GM20431 (cell line): ENCODE data around the gene ETV4.

Experiments used
- in situ Hi-C: fragments of 300-500 bp; cut with MseI, MboI; formaldehyde crosslinking; loops from one replicate; pipeline ENCODE4 v1.15.0; 2020; ENCODE audit warnings: low sequenced_read_pairs; ENCODE audit not compliant: unreplicated experiment

ETV4 gene

DNA sequence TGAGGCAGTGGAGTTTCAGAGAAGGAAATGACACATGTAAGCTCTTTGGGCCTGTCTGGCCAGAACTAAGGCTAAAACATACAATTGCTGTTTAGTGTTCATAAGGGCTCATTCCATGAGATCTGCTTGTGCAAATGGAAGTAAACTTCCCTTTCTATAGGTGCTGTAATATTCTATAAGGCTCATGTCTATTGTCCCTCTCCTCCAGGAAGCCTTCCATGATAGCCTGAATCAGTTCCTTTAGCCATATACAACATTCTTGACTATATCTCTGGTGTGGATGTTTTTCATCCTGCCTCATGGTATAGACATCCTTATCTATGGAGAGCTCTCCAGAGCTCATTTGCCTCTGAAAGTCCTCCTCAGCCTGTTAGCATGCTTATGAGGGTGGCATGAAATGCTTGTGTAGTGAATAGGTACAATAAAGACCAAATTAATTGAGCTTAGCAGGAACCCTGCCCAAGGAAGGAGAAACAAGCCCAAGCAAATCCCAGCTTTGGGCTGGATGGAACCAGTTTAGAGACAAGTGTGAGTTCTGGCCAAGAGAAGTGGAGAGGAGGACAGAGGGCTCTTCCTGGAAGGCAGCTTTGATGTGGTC, 1.6 kb upstream of the ETV4 start:
- in situ Hi-C loops = no loop called here

DNA sequence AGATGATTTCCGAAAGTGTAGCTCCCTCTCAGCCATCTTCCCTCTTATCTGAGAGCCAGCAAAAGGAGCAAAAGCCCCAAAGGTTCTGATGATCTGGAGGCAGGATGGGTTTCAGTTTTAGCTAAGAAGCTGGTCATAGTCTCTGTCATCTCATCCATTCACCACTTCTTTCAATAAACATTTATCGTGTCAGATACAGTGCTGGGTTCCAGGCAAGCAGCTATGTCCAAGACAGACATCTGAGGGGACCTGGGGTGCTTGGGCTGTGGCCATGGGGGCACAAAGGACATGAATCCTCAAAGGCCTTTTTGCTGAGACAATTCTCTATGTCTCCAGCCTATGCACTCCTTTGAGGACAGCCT, 1.0 kb upstream of the ETV4 start:
- in situ Hi-C loops = no loop called here

DNA sequence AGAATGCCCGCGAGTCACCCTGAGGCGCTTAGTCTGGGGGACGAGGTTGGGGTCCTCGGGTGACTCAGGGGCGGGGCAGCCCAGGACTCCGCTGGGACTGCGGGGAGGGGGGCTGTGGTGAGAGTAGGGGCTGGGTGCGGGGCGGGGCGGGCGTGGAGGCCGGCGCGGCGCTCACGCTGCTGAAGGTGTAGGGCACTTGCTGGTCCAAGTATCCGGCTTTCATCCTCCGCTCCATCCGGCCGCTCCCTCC, 832 bp downstream of the ETV4 start:
- in situ Hi-C loops = no loop called here

DNA sequence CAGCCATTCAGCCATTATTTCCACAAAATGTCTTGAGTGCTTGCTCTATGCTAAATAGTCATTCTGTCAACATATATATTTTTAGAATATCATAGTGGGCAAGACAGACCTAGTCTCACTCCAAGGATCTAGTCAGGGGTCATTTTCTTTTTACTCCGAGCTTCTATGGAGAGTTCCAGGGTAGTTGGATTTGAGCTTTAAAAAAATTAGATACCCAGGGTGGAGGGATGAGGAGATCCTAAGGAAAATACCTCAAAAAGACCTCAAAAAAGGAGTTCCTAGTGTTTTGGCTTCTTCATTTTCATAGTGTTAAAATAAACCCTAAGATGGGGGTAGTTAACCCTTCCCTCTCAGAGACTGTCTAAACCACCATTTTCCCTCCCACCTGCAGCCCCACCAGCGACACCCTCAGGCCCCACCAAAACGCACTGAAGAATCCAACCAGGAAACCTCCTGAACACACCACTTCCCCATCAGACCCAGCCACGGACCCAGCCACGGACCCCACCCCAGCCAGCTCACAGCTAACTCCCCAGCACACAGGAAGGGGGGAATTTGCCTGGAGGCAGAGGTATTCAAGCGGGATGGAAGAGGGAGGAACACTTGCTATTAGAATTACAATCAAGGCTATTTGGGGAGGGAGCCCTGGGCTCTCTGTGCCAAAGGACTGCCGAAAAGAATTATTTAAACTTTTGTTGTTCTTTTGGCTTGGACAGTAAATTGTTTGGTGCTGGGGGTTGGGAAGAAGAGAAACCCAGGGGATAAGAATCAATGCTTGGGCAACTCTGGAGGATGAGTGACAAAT, 2.2 kb downstream of the ETV4 start:
- in situ Hi-C loops = no loop called here

DNA sequence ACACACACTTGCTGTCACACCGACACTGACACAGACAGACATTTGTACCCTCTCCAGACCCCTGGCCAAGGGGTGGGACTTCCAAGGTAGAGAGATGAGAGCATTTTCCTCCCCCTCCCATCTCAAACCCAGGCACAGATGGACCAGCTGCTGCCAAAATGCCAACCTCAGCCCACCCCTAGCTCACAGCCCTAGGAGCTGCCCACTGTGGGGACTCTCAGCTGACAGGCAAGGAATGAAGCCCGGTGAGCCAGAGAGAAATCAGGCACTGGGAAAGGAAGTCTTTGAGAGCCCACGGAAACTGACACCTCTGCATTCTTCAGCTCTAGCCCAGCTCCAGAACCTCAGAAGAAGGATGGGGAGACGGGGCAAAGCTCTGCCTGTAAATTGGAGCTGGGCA, 2.8 kb downstream of the ETV4 start:
- in situ Hi-C loops = no loop called here

DNA sequence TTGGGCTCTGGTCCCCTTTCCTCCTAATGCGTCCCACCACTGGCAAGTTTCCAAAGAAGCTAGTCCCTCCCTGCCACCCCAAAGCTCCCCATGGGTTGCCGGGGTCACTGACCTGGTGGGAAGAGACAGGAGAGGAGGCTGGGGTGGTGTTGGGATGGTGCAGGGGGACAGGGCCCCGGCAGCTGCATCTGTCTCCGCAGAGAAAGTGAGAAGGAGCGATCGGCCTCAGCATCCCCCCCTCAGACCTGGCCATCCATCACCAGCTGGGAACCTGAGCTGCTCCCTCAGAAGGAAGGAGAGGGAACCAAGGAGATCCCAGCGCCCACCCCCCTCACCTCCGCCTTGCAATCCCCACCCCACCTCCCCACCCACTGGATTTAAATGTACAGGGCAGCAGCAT, 3.3 kb downstream of the ETV4 start:
- in situ Hi-C loops = no loop called here

DNA sequence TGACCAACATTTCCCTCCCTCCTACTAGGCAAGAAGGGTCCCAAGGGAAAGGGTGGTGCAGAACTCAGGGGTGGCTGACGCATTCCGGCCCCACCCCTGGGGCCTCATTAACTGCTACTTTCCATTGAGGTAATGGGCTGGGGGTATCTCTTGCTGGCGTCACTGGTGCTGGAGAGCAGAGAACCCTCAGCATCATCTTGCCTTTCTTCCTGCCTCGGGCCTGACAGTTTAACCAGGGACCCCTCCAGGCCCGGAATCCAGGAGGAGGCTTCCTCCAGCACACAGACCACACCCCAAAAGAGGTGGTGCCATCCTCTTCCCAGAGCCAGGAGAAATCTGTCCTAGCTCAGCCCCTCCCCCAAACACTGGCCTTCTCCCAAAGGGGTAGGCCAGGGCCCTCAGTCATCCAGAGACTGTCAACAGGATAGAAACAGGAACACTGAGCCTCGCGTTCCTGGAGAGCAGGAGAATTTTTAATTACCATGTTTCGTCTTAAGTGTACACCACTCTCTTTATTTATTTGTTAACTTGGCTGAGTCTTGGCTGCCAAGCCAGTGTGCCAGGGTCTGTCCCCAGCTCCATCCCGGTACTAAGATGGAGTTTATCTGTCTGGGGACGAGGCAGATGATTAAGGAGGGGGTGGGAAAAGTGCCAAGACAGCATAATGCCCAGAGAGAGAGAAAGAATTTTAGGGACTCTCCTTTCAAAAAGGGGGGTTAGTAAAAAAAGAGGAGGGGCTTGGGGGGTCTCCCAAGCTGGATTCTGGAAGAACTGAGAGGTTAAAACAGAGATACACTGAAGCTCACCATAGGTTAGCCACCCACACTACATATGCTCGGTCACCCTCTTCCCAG, 5.1 kb downstream of the ETV4 start:
- in situ Hi-C loops = no loop called here

DNA sequence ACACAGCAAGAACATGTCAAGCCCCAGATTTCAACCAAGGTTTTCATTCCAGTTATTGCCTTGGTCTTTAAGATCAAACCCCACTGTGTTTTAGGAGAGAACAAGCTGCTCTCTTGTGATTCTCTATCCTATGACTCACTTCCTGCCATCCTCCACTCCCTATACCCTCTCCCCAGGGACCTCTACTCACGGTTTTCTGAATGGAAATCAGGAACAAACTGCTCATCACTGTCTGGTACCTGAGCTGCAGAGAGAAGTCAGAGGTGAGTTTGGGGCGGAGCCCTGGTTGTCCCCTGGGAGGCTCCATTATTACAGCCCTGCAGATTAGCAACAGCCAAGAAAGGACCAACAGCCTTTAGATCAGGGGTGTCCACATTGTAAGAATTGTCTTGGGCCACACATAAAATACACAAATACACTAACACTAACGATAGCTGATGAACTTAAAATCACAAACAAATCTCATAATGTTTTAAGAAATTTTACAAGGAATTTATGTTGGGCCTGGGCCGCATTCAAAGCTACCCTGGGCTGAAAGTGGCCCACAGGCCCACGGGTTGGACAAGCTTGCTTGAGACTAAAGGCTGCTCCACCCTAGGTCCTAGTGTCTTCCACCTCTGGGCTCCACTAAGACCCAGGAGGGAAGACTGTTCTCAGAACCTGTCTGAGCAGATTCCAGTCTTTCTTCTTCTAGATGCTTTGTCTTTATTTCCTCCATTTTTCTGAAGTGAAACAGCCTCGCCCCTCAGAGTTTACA, 9.7 kb downstream of the ETV4 start:
- in situ Hi-C loops = no loop called here

DNA sequence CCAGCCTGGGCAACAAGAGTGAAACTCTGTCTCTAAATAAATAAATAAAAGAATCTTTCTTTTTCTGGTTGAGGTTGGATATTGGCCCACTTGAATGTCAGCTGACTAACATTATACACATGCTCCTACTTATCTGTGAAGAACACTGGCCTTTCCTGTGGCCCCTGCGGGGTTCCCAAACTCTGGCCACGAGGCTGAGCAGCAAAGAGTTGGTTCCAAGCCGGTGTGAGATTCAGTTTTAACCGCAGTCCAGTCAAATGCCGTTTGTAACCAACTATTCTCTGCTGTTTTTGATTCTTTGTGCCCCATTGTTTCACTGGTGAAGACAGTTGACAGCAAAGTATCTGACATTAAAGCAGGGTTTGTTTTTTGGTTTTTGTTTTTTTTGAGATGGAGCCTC, 11.2 kb downstream of the ETV4 start:
- in situ Hi-C loops = no loop called here

DNA sequence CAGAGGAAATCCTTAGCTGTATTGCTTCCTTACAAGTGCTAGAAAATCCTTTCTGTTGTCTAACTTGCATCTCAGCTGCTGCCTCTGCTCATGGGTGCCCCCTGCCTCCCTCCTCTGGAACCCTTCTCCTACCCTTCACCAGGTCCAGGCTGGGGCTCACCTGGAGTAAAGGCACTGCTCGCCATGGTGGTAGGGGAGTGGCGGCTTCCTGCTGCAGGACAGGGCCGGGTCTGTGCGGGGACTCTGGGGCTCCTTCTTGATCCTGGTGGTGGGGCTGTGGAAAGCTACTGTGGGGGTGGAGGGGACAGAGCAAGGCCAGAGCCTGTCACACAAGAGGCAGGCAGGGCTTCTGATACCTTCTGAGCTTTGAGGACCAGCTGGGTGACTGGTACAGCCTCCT, 12.4 kb downstream of the ETV4 start:
- in situ Hi-C loops = no loop called here

DNA sequence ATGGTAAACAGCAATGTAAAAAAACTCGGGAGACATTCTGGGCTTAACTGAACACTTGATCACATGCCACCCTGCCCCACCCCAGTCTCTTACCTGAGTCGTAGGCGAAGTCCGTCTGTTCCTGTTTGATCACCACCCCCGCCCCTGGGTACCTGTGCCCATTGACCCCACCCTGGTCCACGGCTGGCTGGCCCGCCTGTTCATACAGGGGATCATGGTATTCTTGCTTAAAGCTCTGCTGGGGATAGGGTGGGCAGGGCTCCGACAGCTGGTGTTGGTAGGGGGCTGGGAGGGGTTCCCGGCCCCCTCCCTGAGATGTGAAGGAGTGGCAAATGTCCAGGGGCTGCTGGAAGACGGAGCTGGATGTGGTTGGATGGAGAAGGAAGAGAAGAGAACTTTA, 13.6 kb downstream of the ETV4 start:
- in situ Hi-C loops = no loop called here

DNA sequence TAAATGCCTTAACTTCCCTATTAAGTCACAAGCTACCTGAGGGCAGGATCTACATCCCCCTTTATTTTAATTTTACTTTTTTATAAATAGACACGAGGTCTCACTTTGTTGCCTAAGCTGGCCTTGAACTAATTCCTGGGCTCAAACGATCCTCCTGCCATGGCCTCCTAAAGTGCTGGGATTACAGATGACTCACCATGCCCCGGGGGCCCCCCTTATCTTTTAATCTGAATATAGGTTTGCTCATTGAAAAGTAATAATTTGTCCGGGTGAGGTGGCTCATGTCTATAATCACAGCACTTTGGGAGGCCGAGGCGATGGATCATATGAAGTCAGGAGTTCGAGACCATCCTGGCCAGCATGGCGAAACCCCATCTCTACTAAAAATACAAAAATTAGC, 14.2 kb downstream of the ETV4 start:
- in situ Hi-C loops = no loop called here

DNA sequence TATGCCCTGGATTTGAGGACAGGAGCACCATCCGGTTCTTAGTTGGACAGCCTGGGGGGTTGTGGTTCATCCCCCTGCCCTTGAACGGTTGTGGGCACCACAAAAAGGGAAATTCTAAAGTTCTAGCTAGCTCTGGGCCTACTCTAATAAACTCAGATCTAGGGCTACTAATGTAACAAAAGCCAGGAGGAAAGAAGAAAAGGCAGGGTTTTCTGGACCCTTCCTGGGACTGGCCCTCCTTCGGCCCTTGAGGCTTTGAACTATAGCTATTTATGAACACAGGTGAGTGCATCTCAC, 15.1 kb downstream of the ETV4 start:
- in situ Hi-C loops = no loop called here

DNA sequence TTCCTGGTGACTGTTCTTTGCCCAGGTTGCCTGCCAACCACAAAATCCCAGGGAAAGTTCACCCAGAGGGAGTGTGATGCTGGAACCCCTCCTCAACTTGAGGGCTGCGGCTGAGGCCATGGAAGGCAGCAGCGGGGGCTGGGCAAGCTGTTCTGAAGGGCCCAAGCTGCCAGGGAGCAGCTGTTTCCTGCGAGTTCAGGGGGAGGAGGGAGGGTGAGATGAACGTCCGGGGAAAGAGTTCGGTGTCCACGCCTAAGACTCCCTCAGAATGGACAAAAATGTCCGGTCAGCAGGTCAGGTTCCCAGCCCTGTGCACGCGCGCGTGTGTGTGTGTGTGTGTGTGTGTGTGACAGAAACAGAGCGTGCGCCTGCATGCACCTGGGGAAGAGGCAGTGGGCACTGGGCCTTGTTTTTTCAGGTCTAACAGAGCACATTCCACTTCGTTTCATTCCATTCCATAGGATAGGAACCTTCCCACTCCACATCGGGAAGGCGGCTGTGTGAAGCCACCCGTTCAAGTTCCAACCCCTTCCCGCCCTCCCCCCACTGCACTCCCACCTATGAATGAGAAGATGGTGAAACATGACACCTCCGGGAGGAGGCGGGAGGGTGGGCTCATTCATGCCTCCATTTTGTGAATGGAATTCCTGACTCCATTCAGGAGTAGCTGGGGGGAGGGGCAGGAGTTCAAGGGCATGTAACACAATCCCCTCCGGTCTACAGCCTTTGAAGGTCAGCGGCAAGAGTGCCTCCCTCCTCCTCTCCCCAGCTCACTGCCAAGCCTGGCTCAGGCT, 15.7 kb downstream of the ETV4 start:
- in situ Hi-C loops = no loop called here

DNA sequence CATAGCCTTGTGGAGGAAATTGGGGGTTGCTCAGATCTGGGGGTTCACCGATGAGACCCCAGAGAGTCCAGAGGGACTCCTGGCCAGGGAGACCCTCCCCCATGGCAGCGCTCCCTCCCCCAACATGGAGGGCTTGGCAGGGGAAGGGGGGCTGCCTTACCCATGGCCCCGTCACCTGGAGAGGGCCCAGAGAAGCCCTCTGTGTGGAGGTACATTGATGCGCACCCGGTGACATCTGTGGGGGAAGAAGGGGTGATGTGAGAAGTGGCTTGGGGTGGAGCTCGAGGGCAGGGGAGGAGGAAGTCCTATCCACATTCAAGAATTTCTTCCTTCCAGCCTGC, 16.2 kb downstream of the ETV4 start:
- in situ Hi-C loops = no loop called here

DNA sequence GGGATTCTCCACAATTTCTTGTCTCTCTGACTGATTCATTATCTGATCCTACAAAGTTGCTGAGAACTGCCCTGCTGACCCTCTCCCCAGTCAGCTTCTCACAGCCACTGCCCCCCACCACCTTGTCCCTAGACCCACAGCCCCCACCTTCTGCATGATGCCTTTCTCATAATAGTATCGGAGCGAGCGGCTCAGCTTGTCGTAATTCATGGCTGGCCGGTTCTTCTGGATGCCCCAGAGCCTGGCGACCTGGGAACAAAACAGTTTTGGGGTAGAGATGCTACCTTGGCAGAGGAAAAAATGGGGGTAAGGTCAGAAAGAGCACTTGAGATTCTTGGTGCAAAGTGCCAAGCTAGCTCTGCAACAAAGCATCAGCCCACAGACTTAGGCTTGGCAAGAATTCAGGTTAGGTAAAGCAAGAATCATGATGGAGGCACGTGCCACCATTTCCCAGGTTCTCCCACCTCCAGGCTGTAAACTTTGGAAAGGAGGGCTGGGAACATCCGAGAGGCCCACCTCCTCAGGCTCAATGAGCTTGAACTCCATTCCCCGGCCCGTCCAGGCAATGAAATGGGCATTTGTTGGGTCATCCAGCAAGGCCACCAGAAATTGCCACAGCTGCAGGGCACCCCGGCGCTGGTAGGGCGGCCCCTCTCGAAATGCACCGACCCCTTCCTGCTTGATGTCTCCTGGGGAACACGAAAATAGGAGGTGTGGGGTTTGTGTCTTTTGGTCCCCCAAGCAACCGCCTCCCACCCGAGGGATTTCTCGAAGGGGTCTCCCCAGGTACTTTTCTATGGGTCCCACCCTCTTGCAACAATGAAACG, 16.9 kb downstream of the ETV4 start:
- in situ Hi-C loops = no loop called here

DNA sequence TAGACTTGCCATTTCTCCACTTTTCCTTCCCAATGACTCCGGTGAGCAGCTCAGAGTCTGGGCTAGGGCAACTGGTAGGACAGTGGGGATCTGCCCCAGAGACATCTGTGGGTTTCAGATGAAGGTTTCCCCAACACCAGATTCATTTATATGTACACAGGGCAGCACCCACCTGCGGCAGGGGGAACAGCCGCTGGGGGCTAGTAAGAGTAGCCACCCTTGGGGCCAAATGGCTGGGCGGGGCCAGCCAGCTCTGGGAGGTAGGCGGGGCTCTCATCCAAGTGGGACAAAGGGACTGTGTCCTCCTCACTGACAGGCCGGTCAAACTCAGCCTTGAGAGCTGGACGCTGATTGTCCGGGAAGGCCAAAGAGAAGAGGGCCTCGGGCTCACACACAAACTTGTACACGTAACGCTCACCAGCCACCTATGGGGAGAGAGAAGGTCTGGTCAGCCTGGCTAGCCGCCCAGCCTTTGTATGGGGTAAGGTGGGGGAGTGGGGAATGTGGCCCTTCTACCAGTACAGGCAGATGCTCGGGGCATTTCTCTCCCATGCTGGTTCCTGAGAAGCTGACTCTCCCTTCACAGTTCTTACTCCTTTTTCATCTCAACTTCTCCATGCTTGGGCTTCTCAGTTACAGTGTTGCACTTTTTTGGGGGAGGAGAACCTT, 17.7 kb downstream of the ETV4 start:
- in situ Hi-C loops = no loop called here

DNA sequence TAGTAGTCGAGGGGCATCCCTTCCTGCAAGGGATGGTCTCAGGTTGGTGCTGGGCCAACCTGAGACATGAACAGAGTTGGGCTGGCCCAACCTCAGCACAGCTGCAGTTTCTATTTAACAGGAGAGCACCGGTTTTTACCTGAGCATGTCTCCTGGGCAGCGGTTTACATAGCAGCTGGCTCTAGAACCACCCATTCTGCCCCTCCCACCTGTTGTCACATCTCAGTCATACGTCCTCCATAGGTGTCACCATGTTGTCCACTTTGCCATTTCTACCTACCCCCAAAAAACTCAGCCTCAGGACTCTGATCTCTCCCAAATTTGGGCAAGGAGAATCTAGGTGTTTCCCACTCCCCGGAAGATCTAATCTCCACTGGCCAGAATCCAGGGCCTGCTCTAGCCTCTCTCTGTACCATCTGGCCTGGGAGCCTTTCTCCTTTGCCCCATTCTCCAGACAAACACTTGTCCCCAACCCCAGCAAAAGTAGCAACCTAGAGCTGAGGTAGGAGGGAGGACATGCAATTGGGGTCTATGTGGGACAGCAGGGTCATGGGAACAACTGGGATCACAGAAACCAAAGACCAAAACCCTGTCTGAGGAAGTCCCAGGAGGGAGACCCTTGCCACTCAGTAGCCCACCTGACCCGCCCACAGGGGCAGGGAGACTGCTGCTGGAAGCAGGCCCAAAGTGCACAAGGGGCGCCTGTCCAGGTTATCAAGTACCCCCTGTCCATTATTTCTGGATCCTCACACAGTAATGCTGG, 19.1 kb downstream of the ETV4 start:
- in situ Hi-C loops = no loop called here
